ENCODE data around the gene ATXN7L1. TPM values are rescaled to one million over a fixed set of nuclear protein-coding genes. Genes with fewer than 3 reads are reported as not detected.

The ATXN7L1 gene
- polyA plus RNA-seq, 1 donor: 14.3 TPM

GRCh38 chr7:105829681-105830322 is 46.6 kb downstream of the ATXN7L1 start:
- no peak for DNase-seq

DNA sequence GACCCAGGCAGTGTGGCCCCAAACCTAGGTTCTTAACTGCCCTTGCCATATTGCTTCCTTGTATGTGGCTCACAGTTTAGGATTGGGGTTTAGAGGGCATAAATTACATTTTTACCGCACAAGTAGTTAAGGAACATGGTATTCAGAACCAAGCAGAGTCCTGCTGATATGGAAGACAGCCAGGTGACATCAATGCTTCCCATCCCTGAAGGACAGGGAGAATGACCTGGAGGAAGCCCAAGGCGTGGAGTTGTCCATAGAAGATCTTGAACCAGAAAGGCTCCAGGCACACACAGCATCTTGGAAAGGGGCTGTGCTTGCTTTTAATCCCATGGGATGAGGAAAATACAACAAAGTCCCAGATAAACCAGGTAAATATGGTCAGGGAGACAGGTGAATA is 48.3 kb downstream of the ATXN7L1 start:
- no peak for DNase-seq

DNA sequence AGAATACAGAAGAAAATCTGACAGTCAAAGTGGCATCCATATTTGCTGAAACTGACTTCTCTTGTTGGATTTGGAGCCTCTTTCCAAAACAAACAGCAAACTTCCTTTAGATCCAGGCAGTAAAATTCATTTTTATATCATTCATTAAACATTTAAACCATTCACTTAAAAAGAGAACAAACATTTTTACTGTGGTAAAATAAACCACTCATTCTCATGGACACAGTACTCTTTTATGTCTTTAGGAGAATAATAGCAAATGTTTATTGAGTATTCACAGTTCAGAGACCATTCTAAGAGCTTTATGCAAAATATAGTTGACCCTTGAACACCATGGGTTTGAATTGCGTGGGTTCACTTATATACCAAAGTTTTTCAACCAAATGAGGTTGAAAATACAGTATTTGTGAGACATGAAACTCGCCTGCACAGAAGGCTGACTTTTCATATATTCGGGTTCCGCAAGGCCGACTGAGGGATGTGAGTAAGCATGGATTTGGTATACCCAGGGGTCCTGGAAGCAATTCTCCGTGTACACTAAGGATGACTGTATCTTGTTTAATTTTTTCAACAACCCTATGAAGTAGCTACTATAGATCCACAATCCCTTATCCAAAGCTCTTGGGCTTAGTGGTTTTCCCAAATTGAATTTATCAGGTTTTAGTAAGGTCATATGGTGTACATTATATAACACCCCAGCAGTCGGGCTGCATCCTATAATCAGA is 49.1 kb downstream of the ATXN7L1 start:
- DNase-seq: no peak

GRCh38 chr7:105826143-105826542 is 50.3 kb downstream of the ATXN7L1 start:
- DNase-seq: no peak

DNA sequence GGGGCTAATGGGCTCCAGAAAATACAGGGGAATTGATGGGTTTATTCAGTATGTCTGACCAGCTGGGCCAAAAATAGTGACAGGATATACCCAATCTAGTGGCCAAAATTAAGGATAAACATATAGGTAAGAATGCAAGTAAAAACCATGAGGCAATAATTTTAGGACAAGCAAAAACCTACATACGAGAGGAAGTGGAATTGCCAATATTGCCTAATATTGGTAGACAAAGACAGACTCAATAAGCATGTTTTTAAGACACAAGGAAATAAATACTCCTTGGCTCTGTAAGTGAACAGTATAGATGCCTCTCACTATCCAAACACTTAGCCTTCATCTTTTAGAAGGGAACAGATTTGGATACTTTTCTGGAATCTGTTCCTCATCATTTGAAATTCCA is 51.0 kb downstream of the ATXN7L1 start:
- no peak for DNase-seq

- no peak for DNase-seq
These were observed 53.6 kb downstream of the ATXN7L1 start for GRCh38 chr7:105822806-105823205.

DNA sequence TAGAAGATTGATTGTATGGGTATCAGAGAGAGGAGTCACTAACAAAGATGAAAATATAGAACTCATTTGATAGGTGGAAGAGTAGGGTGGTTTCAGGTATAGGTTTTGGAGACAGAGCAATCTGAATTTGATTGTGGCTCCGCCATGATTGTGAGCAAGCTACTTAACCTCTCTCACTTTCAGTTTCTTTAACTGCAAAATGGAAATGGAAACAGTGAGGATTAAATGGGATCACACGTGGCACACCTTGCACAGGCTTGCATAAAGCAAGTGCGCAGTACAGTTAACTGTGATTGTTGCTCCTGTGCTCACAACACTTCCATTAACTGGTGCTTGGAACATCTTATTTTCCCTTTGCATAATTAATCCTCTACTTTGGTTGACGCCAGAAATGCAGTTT is 54.9 kb downstream of the ATXN7L1 start:
- DNase-seq: no peak

DNA sequence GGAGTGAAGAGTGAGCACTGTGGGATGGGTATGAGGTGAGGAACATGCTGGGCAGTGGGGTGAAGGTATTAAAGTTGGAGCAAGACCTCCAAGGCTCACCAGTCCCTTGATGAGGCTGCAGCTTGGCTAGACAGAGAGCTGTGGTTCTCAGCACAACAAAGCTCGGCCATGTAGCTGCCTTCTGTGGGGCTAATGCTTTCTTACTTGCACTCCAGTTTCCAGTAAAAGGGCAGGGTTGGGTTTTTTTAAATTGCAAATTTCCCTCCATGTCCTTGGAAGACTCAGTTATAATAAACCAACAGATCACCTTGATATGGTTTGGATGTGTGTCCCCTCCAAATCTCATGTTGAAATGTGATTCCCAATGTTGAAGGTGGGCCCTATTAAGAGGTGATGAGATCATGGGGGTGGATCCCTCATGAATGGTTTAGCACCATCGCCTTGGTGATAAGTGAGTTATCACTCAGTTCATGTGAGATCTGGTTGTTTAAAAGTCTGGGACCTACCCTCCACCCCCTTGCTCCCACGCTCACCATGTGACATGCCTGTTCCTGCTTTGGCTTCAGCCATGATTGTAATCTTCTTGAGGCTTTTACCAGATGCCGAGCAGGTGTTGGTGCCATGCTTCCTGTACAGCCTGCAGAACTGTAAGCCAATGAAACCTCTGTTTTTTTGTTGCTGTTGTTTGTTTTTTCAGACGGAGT is 55.9 kb downstream of the ATXN7L1 start:
- no peak for DNase-seq

DNA sequence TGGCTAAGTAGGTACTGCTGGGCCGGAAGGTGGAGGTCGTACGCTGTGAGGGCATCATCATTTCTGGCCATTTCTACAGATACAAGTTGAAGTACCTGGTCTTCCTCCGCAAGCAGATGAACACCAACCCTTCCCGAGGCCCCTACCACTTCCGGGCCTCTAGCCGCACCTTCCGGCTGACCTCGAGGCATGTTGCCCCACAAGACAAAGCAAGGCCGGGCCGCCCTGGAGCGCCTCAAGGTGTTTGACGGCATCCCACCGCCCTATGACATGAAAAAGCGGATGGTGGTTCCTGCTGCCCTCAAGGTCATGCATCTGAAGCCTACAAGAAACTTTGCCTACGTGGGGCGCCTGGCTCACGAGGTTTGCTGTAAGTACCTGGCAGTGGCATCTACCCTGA is 56.8 kb downstream of the ATXN7L1 start:
- no peak for DNase-seq

- DNase-seq: no peak
These were observed 59.3 kb downstream of the ATXN7L1 start for GRCh38 chr7:105816954-105817615.

DNA sequence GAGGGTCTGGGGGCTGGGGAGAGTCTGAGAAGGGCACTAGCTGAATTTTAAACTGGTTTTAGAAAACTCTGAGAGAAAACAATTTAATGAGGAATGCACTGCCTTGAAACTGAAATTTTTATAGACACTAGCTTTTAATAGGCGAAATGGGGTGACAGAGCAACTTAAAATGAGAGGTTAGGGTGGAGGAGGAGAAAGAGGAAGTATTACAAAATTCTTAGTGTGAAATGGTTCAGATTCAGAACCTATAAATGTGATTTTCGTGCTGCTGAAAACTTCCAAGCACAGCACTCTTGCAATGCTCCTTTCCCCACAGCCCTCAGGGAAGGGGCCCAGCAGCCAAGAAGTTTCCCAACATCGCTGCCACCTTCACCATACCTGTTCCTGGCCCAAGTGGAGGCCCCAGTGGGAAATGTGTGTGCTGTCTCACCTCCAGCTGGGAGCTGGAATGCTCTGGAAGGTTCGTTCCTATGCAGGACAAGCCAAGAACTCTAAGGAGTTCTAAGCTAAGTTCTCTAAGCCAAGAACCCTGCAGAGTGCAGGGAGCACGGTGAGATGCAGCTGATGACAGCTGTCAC is 60.0 kb downstream of the ATXN7L1 start:
- no peak for DNase-seq

GRCh38 chr7:105815576-105815975 is 60.8 kb downstream of the ATXN7L1 start:
- DNase-seq: no peak

DNA sequence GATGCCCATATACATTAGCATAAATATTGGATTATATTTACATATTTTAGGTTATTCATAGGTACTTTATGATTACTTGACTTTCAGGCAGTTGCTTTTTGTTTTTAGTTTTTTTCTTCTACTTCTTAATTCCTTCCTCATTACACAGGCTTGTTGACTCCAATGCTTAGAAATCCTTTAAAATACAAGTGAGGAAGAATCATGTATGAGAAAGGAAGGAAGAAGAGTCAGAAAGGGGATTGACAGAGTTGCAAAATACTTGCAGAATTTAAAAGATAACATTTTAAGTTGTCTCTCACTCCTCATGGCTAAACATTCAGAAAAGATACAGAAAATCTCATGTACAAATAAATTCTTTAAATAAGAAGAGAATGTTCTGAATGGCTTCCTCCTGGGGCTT is 61.9 kb downstream of the ATXN7L1 start:
- no peak for DNase-seq

DNA sequence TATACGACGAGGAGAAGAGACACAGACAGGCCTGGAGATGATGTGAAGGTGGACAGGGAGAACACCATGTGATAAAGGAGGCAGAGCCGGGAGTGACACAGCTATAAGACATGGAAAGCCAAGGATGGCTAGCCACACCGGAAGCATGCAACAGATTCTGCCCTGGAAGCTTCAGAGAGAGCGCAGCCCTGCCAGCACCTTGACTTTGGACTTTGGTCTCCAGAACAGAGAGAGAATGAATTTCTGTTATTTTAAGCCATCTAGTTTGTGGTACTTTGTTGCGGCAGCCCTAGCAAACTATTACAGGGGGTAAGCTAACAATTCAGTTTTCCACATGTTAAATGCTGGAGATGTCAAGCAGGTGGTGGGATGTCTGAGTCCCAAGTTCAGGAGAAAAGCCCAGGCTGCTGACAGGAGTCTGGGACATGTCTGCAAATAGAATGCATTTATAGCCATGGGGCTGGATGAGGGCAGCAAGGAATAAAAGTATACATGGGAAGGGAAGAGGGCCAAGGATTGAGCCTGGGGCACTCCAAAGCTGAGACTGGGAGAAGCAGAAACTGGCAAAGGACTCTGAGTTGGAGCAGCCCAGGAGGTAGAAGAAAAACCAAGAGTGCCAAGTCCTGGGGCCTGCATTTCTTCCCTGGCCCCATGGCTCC is 65.1 kb downstream of the ATXN7L1 start:
- no peak for DNase-seq

DNA sequence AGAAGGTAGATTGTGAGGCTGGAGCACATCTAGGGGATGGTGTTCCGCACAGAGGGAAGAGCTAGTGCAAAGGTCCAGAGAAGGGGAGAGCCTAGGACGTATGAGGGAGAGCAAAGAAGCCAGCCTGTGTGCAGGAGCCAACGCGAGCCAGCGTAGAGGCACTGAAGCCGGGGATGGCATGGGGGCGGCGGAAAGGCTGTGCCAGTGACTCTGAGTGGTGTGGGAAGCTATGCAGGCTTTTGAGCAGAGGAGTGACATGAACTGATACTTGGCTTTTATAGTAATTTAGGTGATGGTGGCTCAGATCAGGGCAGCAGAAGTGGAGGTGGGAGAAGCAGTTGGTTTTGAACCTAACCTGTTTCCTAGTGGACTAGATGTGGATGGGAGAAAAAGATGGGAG is 65.8 kb downstream of the ATXN7L1 start:
- no peak for DNase-seq

DNA sequence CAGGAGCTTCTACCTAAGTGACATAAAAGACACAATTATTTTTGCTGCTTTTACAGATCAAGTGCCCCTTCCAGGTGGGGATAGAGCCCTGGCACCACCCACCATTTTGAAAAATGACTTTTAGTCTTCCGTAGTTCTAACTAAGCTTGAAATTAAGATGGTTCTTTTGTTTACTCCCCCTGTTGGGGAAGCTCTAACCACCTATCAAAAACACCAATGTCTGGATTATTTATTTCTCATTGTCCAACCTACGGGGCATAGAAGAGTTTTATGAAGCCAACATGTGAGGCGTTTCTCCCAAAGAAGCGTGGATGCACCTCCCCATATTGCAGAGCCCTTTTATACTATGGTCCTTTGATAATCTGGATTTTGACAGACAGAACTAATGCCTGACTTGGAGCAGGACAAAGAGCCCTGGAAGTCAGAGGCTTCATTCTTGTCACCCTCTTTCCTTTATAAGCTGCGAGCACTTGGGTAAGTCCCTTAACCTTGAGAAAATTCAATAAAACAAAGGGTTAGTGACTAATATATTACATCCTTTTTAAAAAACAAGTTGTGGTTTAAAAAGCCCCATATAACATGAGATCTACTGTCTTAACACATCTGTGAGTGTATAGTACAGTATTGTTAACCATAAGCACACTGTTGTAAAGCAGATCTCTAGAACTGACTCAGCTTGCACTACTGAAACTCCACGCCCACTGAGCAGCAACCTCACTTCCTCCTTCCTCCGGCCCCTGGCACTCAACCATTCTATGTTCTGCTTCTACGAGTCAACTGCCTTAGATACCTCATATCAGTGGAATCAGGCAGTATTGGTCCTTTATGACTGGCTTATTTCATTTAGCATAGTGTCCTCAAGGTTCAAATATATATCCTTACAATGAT is 67.5 kb downstream of the ATXN7L1 start:
- no peak for DNase-seq

DNA sequence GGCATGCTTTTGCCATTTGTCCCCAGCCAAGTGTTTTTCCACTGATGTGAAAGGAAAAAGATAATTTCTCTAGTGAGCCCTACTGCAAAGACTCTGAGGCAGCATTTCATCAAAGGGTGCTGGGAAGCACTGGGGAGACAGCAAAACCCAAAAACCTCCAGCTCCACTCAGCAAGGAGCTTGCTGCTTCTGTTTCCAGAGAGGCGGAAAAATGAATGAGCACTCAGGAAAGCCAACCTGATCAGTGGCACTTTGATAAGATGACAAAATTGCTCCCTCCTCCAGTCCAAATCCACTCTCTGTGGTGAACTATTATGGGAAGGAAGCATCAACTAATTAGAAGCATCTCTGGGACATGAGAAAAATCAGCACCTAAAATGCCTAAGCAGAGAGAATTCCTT is 68.2 kb downstream of the ATXN7L1 start:
- DNase-seq: no peak

DNA sequence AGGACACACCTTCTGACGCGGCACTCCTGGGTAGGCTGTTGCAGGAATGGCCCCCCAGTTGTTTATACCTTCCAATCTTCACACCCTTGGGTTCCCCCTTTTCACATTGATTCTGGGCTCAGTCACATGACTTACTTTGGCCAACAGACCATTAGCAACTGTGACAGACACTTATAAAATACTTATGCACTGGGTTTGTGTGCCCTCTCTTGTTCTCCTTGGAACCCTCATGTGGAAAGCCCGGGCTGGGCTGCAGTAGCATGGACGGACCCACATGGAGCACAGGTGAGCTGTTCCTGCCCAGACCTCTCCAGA is 69.0 kb downstream of the ATXN7L1 start:
- no peak for DNase-seq

- DNase-seq: no peak
These were observed 69.6 kb downstream of the ATXN7L1 start for GRCh38 chr7:105806592-105807447.

GRCh38 chr7:105805447-105806019 is 70.9 kb downstream of the ATXN7L1 start:
- no peak for DNase-seq
